Measurements from ENCODE around the gene HIGD2A.

HIGD2A gene, protein sequence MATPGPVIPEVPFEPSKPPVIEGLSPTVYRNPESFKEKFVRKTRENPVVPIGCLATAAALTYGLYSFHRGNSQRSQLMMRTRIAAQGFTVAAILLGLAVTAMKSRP

DNA sequence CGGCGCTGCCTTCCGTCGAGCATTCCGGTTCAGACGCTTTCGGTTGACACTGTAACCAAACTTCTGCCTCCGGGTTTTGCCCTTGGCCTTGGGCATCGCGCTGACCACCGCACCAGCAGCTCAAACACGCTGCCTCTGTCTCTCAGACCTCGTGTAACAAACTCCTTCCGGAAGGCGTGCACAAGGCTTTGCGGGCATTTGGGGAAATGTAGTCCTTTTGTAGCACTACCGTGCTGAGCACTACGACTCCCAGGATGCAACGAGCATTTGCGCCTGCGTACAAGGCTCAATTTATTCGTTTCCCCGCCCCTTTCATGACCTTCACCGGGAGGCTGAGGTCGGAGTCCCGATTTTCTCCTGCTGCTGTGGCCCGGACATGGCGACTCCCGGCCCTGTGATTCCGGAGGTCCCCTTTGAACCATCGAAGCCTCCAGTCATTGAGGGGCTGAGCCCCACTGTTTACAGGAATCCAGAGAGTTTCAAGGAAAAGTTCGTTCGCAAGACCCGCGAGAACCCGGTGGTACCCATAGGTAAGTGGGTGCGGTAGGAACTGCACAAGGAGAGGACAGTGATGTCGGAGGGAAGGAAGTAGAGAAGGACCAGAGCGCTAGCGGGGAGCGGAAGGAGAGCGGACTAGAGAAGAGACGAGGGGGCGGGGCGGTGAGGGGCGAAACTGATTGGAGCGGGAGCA lies at the start of gene HIGD2A, which contains the start of gene NOP16:
Gene HIGD2A (plus strand): TSS at position 308 of the 691 bp plus-strand sequence. CDS start 69 bp downstream, at position 377.
Gene NOP16 (minus strand): TSS at position 155 of the 691 bp plus-strand sequence. CDS start 59 bp downstream, at position 96.
- peak; percentile 98 to 100 (median 99) for DNase-seq (ENCODE audit: low read depth in 4 of 4, low spot score in 1 of 4)

DNA sequence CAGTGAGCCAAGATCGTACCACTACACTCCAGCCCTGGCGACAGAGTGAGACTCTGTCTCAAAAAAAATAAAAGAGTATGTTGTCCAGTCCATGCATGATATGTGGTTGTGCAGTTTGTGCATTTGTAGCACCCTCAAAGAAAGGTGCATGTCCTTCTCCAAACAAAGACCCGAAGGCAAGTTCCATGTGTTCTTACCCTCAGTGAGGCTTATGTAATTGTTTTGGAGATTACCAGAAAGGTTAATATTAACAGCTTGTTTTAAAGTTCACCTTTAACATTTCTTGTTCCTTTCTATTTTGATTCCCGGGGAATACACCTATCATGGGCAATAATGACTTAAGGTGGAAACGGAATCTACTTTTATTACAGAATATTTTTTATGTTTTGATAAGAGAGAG lies 49.2 kb upstream of the HIGD2A start:
- DNase-seq (ENCODE audit: low read depth in 4 of 4, low spot score in 1 of 4) = no peak

DNA sequence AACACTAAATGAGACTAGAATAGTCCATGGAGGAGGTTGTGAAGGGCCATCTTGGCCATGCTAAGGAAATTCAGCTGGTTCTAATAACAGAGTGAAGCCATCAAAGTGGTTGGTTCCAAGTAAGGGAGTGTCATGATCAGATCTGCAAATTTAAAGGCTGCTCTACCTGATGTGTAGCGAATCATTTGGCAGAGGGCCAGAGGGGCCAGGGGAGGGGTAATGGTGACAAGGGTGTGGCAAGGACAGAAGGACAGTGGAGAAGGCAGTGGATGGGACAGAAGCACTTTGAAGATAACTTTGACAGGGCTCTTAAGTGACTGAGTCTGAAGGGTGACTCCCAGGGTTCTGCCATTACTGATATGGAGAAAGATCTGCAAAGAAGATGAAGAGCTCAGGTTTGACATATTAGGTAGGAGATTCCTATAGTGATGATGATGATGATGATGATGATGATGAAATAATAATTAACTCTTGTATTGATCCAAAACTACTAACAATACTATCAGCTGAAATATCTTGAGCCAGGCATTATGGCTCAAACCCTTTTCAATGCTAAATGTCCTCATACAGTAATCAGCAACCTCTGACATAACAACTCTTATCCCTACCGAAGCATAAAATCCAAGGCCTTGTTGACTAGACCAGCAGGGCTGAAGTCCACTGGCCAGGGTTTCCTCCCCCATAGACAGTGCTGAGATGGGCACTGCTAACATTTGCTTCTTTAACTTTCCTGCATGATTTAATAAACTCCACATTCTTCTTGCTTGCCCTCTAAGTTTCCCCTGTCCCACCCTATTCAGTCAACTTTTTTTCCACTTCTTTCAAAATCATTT lies 47.0 kb upstream of the HIGD2A start:
- no peak for DNase-seq (ENCODE audit: low read depth in 4 of 4, low spot score in 1 of 4)

DNA sequence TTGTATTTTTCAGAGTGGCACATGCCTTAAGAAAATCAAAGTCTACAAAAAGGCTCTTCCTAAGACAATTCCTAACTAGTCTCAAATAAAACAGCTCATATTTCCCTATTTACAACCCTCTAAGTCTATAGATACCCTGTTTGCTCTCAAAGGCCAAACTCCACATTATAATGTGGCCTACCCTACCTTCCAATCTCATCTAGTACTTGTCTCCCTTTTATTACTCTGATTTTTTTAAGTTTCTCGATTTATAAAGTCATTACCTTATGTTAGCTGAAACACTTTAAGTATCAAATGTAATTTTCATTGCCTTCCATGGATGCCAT lies 46.4 kb upstream of the HIGD2A start:
- DNase-seq (ENCODE audit: low read depth in 4 of 4, low spot score in 1 of 4) = no peak

DNA sequence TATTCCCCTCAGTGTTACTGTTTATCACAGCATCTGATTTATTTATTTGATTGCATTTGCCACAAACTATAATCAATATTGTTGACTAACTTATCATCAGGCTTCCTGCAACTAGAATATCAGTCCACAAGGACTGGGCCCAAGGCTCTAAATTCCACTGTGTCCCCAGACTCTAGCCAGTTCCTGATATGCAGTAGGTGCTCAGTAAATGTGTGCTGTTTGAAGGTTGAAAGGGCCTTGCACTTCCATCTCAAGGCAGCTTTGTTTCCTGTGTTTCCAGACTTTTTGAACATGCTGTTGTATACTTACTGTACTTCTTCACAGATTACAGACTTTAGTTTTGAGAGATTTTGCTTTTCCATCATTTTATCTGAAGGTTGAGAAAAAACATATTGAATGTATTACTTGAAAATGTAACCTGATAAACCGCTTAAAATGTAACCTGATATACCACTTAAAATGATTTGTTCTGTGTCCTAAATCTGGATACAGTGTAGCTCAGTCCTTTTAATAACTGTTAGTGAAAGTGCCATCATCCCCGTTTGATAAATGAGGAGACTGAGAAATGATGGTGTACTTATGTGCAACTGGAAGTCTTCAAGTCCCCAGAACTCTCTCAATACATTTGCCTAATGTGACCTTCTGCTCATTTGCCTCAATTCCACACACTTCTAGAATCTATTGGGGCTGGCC lies 45.6 kb upstream of the HIGD2A start:
- DNase-seq (ENCODE audit: low read depth in 4 of 4, low spot score in 1 of 4) = no peak

DNA sequence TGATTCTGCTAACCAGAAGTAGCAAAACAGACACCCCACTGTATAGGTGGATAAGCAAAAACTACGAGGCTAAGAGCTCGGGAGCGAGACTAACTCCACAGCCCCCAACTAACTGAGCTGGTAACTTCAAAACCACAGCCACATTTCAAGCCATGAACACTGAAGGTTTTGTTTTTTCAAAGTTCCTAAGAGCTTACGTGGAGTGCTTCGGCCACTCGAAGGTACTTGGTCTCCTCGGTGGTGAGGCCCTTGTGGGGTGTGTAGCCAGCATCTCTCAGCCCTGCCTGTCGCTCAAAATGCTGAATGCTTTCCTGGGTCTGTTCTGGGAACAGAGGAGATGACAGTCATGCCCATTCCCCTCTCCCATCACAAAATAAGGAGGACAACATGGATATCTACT lies 38.1 kb upstream of the HIGD2A start:
- DNase-seq (ENCODE audit: low read depth in 4 of 4, low spot score in 1 of 4) = no peak

DNA sequence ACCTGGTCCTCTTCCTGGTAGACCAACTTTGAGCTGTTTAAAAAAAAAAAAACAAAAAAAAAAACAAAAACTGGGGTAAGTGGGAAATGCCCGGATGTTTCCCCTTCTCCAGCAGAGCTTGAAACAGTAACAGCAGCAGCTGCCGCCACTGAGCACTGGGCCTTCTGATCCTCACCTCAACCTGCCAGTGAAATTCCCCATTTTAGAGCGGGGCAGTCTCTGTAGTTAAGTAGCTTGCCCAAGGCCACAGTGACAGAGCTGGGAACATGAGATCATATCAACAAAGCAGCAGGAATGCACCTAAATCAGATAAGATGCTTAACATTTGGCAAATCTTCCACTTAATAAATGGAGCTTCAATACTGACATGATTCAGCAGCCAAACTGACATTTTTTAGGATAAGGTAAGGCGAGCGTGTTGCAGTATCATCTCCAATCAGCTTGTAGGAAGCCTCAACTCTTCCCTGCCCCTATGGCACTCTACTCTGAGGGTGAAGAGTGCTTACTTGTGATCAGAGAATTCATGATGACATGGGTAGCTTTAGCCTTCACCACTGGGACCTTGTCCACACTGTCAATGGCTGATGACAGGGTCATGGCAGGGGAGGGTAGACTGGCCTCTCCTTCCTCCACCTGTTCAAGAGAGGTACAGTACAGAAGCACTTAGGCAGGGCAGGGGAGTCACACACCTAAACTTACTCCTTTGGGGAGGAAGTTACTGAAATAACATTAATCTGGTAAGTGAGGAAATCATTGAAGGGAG lies 36.3 kb upstream of the HIGD2A start:
- DNase-seq (ENCODE audit: low read depth in 4 of 4, low spot score in 1 of 4) = no peak

DNA sequence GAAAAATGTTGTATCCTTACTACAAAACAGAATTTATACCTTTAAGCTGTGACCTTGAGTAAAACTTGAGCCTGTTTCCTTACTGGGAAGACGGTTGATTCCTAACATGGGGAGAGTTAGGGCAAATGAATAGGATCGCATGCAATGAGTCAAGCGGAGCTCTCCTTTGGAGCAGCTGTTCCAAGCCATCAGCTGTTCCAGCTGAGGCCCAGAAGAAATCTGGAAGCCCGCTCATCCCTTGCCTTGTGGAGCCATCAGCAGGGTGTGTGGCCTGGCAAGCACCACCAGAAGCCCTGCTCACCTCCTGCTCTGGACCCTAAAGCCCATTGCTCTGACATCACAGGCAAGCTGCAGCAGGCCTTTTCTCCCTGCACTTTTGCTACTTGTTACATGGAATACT lies 35.0 kb upstream of the HIGD2A start:
- no peak for DNase-seq (ENCODE audit: low read depth in 4 of 4, low spot score in 1 of 4)

DNA sequence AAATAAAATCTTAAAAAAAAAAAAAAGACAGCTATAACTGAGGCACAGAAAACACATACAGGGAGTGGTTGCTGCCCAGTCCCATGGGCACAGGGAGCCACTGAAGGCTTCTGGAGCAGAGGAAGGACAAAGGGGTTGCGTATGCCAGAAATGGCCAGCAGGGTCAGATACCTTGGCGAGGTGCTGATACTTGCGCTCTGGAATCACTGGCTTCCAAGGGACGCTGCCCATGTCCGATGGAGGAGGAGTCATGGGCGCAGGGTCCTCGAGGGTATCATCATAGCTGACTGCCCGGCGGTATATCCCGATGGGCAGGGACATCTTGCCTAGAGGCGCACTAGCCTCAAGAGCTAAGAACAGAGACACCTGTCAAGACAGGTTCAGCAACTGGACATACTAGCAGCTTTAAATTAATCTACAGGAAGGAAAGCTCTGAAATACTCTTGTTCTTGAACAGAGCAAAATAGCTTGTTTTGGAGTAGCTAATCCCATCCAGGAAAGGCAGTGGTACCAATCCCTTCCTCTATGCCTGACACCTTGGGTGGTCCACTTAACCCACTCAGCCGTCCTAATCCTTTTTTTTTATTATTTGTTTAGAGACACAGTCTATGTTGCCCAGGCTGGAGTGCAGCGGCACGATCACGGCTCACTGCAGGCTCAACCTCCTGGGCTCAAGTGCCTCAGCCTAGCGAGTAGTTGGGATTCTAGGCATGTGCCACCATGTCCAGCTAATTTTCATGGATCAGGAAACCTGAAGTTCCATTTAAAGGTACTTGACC lies 33.0 kb upstream of the HIGD2A start:
- no peak for DNase-seq (ENCODE audit: low read depth in 4 of 4, low spot score in 1 of 4)

DNA sequence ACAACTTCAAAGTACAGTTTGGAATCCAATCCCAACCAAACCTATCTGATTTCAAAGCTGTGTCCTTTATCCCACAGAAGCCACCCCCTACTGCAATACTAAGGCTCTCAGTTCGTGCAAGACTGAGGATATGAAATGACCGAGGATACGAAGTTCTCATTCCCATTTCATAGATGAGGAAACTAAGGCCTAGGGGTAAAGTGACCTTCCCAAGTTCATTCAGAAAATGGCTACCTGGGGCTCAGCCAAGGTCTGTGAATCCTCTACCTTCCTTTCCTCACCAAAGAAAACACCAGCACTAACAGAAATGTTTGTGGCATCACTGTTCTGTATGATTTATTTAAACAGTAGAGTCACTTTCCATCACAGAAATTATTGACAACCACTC lies 32.4 kb upstream of the HIGD2A start:
- DNase-seq (ENCODE audit: low read depth in 4 of 4, low spot score in 1 of 4) = no peak

DNA sequence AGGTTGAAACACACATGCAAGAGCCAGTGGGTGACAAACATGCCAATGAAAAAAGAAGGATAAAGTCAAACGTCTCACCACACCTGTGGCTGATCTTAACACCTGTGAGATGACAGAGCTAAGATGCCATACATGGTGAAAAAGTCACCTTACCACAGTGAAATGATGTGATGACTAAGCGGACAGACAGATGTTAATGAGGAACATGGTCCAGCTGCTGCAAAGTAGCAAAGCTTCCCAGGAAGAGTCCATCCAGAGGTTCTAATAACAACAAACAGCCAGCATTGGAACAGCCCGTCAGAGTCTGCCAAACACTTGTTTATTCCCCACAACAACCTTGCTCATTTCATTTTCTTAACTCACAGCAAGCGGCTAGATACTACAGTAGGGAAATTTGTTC lies 28.9 kb upstream of the HIGD2A start:
- no peak for DNase-seq (ENCODE audit: low read depth in 4 of 4, low spot score in 1 of 4)

DNA sequence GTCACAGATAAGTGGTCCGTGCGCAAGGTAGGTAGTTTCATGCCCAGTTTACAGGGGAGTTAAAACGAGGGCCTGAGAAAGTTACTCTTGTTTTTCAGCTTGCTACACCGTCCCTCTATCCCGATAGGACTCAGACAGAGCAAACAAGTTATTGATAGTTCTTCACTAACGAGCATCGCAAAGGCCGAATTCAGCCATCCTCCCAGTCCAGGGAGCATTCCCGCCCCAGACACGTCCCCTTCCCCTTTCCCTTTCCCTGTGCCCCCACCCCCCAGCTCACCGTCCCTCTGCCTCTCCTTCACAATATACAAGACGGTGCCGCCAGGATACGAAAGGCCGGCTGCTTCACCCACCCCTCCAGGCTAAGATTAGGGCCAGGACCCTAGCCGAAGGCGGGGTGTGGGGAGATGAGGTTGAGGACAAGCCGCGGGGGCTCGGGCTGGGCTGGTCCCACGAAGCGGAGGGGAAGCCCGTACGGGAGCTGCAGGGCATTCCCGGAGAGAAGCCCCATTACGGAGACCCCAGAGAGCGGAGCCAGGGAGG lies 27.6 kb upstream of the HIGD2A start:
- DNase-seq (ENCODE audit: low read depth in 4 of 4, low spot score in 1 of 4) = peak in 1 of 4 experiments; percentile 11

DNA sequence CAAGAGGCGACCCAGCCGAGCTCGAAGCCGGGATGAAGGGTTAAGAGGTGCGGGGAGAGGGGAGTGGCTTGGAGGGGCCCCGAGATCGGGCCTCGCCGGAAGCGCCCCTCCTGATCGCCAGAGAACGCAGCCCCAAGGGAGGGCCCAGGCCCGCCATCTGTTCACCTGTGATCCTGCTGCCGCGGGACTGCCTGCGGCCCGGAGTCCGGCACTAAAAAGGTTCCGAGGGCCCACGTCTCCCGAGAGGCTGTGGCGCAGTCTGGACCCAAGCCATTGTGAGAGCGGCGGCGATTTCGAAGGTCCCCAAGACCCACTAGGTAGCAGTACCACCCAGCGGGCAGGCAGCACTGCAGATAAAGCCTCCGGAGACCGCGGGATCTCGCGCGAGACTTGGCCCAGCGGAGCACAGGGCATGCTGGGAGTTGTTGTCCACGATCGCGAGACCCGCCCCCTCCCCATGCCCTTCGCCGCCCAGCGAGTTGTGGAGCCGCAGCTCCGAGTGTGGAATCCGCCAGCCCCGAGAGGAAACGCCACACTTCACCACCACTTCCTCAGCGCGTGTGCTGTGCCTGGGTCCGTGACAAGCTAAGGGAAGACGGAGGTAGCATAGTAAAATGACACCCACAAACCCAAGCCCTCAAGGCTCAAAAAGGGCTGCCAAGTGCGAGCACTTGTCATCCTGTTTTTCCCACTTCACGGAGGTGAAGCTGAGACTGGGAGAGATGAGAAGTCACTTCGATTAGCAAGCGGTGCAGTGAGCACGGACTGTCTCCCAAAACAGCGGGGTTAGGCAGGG lies 26.9 kb upstream of the HIGD2A start, which contains the start of gene KIAA1191:
Gene KIAA1191 (minus strand): TSS at position 328 of the 796 bp plus-strand sequence. CDS start 2,256 bp downstream, outside the sequence.
- DNase-seq (ENCODE audit: low read depth in 4 of 4, low spot score in 1 of 4) = peak; percentile 78 to 92 (median 82)

DNA sequence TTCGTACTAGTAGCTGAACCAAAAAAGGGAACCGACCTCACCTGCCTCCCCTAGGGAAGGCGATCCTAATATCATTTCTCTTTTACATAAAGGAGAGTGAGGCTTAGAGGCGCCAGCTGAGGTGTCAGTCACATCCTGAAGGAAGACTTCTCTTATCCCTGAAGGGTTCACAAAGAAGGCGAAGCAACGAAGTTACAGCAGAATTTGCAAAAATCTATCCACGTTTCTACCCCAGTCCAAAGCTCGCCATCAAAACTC lies 26.4 kb upstream of the HIGD2A start:
- no peak for DNase-seq (ENCODE audit: low read depth in 4 of 4, low spot score in 1 of 4)

DNA sequence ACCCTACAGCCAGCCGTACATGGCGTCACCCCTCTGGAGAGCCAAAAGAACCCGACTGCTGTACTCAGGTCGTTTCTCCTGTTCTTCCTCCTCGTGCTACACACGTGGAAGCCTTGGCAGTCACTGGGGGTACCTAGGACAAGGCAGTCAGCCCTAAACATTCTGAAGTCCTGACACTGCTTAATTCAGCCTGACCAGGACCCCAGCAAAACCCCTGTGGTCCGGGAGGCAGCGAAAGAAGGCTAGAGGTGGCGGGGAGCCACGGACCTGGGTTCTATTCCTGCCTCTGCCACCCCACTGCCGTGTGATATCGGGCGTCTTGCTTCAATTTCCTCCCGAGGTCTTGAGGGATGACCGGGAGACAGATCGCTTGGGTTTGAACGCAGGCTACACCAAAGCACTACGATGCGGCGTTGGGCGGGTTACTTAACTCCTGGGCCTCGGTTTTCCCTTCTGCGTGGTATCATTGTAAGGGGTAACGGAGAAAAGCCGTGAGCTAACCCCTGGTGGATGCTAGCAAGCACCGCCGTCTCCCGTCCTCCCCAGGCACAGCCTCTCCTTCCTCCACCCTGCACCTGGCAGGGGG lies 23.7 kb upstream of the HIGD2A start:
- DNase-seq (ENCODE audit: low read depth in 4 of 4, low spot score in 1 of 4) = no peak

DNA sequence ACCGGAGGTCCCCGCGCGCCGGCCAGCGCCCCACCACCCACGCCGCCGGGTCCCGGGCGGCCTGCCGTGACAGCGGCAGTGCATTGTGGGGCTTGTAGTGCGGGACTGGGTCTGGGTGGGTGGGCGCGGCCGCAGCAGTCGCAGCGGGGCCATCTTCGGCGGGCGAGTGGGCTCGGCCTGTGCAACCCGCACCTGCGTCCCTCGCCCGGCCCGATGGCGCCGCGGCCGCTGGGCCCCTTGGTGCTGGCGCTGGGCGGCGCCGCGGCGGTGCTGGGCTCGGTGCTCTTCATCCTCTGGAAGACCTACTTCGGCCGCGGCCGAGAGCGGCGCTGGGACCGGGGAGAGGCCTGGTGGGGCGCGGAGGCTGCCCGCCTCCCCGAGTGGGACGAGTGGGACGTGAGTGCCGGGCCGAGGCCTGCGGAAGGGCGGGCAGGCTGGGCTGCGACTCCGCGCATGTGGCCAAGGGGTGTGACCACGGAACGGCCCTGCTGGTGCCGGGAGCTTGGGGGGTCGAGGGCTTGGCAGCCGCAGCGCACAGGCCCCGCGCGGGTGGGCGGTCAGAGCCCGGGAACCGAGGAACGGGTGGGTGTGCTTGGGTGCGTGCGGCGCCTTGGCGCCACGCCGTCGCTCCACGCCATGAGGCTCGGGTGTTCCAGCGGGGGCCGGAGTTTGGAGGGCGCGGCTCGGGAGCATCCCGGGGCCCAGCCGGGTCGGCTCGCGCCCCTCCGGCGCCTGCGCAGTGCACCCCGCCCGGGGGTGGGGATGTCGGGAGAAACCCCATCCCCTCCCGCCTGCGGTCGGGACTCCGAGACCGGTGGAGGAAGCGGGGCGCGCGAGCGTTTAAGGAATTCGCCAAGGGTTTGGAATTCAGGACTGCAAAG lies 23.0 kb upstream of the HIGD2A start, which contains the start of gene ARL10:
Gene ARL10 (plus strand): TSS at position 137 of the 881 bp plus-strand sequence. CDS start 77 bp downstream, at position 214.
- DNase-seq (ENCODE audit: low read depth in 4 of 4, low spot score in 1 of 4) = peak in 3 of 4 experiments; percentile 29 to 59 (median 55)

DNA sequence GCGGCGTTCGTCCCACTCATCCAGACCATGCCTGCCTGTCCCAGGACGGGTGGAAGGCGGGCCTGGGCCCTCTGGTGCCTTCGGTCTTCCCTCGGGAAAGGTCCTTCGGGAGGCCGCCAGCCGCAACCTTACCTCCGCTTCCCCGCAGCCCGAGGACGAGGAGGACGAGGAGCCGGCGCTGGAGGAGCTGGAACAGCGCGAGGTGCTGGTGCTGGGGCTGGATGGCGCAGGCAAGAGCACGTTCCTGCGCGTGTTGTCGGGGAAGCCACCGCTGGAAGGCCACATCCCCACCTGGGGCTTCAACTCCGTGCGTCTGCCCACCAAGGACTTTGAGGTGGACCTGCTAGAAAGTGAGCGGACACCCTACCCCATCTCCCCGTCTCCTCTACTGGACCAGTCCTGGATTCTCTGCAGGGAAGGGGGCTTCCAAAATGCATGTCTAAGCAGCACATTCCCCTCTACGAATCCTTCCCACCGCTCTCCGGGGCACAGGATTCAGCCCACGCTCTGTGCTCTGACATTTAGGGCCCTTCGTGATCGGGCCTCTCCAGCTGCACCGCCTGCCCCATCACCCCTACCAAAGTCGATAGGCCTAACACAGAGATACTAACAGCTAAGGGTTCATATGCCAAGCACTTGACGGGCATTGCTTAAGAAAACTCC lies 22.2 kb upstream of the HIGD2A start:
- no peak for DNase-seq (ENCODE audit: low read depth in 4 of 4, low spot score in 1 of 4)

All from stimulated activated CD4-positive, alpha-beta T cell treated with anti-CD3 and anti-CD28 coated beads, Interleukin-1b, Interleukin-23, amount 100 ng/mL, for 24 hours (primary cell).